NCI-H1930 (cell line): ENCODE data around the gene FSTL4.
"Not testable (repeated sequence)": the region's sequence is repeated elsewhere in the genome, so short reads cannot be mapped to it uniquely, and the experiment has no call there.

Source experiments
- DNase-seq, 2 experiments: peaks; one replicate each; lab custom pipeline; 2025; lab: John Stamatoyannopoulos, UW

The FSTL4 gene

DNA sequence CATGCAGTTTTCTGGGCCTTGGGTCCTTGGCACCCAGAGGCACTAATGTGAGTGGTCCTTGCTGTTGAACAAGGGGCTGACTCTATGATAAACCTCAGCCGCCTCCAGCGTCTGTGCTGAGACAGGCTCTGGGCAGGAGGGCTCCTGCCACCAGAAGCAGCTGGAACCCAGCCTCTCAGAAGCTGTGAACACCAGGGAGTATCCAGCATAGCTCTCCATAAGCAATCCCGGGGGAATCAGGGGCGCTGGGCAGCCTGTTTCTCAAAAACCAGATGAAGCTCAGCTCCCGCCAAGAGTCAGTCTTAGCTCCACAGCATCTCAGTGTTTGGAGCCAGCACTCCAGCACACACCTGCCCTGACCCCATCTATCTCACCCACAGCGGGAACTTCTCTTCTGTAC lies 390.3 kb downstream of the FSTL4 start:
- no peak for DNase-seq

DNA sequence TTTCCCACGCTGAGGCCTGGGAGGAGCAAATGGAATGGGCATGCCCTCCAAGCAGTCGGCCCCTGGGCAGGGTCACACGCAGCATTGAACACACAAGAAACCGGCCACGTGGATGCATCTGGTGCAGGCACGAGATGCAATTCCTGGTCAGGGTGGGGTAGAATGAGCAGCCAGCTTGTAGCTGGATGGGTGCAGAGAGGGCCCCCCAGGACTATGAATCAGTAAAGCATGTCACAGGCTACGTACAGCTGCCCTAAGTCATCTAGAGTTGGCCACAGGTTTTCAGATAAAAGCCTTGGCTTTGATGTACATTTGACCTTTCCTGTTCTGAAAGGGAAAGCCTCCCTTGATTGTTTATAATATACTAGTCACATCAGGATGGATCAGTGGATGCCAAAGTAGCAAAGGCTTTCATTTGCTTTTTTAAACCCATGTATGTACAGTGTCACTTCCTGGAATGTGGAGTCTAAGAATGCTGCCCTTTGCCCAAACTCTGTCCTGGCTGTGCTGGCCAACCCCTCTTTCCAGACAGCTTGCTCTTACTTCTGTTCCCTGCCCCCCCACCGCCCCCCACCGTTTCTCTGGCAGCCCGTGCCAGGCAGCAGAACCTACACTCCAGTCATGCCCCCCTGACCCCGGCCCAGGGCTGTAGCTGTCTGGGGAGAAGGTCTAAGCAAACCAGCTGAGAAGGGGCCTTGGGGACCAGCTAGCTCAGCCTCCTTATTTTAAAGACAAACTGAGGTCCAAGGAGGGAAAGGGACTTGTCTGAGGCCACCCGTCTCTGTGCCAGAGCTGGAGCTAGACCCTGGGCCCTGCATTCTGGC lies 391.3 kb downstream of the FSTL4 start:
- no peak for DNase-seq

DNA sequence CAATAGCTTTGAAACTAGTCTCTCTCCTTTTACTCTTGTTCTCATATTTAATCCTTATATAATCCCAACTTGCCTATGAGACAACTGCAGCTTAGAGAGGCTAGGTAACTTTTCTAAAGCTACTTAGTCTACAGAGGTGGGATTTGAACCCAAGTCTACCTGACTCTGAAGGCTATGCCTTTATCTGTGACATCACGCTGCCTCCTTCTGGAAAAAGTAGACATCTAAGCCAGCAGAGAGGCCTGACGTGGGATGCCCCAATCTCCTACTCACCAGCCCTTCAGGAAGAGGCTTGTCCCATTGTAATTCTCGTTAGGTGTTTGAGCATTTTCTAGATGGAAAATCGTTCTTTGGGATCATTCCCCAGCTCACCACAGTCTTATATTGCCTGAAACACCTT lies 393.0 kb downstream of the FSTL4 start:
- no peak for DNase-seq

DNA sequence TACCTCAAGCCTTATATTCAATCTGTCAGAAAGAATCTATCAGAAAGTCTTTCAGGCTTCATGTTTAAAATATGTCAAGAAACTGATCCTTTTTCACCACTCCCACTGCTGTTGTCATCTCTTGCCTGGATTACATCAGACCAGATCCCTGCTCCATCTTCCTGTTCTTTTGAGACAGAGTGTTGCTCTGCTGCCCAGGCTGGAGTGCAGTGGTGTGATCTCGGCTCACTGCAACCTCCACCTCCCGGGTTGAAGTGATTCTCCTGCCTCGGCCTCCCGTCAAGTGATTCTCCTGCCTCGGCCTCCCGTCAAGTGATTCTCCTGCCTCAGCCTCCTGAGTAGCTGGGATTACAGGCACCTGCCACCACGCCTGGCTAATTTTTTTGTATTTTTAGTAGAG lies 396.2 kb downstream of the FSTL4 start:
- DNase-seq, result not testable (repeated sequence)

DNA sequence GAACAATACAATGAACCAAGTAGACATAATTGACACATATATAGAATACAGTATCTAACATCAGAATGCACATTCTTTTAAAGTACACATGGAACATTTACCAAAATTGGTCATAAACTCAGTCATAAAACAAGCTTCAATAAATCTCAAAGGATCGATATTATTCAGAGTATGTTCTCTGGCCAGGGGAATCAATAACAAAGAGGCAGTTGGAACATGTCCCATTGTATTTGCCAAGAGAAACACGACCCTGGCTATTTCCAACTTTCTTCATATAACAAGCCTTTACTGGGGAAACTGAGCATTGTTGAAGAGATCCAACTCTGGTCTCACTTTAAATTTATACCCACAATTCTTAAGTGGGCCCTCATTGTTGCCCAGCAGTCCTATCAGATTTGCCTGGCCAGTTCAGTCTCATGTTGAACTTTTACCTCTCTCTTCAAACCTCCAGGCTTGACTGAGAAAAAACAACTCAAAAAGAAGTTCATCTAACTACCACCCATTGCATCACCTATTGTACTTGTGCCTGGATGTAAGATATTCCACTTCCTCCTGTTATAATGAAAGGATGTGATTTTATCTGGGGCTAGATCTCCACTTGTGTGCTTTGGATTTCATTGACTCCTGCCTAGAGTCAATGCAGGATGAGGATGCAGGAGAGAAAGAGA lies 398.1 kb downstream of the FSTL4 start:
- no peak for DNase-seq

DNA sequence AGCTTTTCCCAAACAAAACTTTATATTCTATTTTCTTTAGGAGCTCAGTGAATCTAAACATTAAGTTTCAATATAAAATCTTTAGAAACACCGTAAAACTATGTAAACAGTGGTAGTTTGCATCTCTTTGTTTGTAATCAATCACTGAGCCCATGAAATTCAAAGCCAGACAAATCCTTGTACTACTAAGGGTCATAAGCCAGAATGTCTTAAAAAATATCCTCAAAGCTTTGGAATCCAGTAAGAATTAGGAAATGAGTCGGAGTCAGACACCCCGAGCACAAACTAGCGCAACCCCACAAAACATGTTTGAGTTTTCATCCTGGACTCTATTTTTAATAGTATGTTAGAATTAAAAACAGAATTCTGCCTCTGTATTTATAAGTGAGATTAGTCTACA lies 406.7 kb downstream of the FSTL4 start:
- no peak for DNase-seq

DNA sequence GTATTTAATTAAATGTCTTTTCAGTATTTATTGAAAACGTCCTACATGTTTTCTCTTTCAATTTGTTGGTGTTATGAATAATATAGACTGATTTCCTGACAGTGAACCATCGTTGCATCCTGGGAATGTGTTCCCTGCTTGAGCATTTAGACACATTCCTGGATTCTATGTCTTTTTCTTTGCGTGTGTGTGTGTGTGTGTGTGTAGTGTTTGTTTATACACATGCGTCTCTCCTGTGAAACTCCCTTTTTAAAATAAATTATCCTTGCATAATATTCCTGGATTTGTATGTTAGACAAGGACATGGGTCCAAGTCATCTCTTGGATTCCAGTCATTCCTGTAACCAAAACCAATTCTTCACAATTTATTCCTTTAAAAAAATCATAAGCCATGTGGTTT lies 407.1 kb downstream of the FSTL4 start:
- DNase-seq, result no peak

DNA sequence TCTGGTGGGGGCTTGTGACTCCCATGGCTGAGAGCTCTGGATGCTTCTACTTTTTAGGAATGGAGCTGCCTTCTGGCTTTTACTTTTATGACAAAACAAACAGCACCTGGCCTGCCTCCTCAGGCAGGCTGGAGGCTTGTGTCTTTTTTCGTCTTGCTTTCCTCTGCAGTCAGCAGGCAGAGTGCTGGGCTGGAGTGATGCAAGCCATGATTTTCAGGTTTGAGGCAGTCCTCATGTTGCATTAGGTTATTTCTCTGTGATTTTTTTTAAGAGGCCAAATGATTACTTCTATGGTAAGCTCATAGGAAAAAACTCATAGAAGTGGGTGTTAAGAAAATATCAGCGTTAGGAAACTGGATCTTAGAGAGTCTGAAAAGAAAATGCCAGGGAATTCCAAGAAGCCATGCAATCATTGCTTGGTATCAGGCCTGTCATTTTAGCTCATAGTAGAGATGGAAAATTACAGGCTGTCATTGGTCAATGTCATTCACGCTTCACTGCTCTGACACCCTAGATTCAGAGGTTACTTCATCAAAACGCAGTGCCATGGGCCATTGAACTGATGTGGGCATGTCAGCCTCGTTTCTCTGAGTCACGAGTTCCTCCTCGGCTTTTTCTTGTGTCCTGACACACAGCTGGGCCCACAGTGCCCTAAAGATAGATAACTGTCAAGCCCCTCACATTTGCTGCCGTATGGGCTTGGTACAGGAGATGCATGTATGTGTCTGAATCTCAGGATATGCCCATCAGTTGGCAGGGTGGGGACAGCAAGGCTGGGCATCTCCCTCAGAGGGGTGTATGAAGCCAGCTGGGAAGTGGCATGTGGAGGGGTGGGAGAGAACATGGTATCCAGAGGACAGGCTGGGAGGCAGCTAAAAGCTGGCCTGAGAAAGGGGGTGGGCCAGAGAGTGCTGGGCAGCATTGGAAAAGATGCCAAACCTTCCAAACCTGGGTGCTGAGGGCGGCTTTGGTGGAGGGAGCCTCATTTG lies 408.7 kb downstream of the FSTL4 start:
- no peak for DNase-seq

DNA sequence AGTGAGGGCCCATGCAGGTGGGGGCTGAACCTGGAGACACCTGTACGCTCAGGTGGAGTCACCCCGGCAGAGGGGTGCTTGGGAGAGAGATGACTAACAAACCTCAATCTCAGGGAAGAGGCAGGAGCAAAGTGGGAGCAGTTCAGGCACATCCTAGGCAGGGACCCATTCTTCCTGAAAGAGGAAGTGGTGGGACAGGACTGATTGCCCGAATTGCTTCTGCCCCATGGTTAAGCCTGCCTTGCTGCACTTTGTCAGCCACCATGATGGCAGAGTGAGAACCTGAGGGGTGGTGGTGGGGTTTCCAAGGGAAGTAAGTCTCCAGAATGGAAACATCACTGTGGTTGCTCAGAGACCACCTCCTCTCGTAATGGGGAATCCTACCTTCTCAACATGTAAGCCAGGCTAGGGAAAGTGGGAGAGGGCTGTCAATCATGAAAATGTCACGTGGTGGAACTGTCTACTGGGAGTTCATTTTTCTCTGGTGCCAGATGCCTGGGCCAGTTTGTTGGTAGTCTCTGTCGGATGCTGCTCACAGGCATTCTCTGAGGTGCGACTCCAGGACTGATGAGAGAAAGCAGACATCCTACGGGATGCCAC lies 410.2 kb downstream of the FSTL4 start:
- DNase-seq, result no peak

DNA sequence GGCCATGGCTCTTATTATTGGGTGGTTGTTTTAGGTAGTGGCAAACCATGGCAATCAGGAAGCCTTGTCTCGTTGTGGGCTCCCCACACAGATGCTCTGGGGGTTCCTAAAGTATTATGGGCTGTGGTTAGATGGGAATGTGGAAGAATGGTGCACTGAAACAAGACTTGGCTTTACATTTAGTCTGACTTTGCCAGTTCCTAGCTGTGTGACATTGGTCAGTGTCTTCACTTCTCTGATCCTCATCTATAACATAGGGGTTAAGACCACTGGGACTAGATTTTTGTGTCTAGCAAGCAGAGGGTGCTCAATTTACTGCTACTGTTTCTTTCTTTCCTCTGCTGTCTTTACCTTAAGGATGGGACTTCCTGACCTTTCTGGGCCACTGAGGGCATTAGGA lies 411.0 kb downstream of the FSTL4 start:
- no peak for DNase-seq

DNA sequence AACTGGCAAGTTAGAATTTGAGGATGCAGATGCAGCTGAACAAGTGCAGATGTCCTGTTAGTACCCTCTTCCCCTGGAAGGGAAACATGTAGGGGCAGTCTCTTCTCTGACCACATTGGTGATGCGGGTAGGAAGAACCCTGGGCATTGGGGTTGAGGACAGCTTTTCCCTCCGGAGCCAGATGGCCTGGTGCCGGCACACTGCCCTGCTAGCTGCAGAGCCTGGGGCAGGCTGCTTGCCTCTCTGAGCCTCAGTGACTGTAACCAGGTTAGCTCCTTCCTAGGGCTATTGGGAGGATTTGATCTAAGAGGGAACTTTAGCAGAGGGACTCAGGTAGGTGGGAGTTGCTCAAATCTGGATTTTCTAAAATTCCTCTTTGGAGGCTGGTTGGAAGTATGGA lies 412.1 kb downstream of the FSTL4 start:
- no peak for DNase-seq

DNA sequence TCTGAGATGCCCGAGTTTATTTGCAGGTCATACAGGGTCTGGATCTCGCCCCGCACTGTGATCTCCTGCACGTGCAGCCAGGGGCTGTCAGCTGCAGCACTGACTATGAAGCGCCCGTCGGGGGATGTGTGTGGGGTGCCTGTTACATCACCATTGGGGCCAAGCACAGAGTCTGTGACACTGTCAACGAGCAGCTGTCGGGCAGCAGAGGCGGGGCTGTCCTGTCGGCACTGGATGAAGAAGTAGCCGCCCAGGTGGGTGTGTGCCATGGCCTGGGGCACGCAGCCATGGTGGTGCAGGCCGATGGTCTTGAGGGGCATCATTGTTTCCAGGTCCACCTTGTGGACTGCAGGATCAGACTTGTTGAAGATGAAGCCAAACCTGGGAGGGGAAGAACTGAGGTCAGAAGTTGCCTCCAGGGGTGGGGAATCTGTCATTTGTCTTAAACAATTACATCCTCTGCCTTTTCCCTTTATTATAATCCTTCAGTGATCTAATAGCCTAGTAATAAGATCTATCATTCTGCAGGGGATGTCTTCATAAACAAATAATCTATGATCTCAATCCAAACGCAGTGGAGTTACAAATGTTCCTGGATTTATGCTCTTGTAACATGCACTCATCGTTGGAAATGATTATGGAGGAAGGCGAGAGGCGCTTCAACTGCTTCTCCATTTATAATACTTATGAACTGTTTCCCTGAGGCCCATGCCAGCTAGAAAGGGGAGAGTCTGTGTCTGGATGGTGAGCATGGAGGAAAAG lies 412.7 kb downstream of the FSTL4 start:
- DNase-seq, result no peak

DNA sequence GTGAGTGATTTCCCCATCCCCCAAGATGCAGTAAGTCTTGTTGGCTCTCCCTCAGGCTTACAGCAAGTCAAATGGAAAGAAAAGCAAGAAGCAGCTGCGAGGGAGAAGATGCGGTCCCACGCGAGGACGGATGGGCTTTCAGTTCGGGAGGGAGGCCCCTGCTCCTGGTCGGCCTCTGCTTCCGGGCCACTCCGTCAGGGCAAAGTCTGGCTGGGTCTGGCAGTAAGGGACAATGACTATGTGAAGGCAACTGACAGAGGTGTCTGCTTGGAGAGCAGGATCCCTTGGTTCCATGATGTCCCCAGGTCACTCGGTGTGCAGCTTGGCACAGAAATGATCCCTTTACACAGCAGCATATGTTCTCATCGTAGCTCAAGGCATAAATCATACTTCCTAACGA lies 413.8 kb downstream of the FSTL4 start:
- DNase-seq, result no peak

DNA sequence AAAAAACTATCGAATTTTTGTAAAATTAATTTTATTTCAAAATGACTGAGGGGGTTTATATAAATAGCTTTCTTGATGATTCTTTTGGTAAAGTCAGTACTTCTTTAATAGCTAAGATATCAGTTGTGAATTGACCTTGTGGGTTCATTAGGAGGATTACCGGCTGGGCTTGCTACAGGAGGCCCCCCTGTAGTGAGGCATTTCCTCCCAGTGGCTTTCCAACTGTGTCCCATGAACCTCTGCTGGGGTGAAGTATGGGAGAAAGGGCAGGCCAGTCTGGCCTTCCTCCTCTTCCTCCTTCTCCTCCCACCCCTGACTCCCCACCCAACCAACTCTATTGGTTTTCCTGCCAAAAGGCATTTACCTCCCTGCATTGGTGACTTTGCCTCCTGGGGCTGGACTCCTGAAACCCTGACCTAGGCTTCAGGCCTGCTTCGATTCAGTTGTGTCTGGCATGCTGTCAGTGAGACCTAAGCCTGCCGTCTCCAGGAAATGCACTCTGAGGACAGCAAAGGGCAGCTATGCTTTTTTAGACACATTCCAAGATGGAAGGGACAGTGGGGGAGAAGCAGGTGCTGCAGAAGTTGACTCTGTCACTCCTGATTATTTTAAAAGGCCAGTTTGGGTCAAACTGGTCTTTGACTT lies 415.8 kb downstream of the FSTL4 start:
- no peak for DNase-seq

DNA sequence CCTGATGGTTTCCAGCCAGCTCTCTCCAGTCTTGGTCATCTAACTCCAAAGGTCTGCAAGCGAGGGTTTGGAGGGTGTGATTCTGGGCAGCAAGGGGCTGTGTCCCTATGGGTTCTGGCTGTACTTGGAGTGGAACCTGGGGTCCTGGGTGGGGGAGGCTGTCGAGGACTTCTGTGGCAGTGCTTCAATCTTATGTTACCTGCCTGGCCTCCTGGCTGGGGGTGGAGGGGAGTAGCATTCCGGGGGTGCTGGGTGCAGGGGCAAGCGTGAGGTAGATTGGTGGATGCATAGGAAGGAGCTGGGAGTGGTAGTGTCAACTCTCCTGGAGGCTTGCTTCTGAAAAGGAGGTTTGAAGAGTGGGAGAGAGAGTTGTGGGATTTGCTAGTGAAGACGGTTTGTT lies 417.1 kb downstream of the FSTL4 start:
- DNase-seq, result no peak

DNA sequence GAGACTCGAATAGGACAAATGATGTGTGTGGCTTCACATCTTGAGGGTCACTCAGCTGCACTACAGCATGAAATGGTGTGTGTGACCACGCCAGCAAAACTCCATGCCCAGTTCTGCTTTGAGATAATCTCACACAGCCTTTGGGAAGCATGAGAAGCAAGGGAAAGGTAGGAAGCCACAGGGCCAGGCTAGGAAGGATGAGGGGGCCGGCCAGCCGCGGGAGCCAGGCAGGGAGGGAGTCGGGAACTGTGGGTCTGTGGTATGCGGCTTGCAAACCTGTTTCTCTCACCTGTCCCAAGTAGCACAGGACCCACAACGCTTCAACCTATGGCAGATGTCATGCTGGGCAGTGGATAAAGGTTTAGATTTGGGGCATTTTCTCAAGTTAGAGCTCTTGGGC lies 418.5 kb downstream of the FSTL4 start:
- DNase-seq, result no peak

DNA sequence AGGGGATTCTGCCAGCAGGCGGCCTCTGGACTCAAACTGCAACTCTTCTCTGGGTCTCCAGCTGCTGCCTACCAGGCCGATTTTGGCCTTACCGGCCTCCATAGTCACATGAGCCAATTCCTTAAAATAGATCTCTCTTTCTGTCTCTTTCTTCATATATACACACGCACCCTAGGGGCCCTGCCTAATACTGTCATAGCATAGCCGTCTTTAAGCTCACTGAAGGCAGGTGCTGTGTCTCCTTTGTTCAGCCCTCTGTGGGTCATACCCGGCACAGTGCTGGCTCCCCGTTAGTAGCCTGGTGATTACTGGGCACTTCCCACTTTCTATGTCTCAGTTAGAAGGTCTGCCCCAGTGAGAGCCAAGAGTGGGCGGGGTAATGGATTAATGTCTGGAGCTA lies 419.6 kb downstream of the FSTL4 start:
- no peak for DNase-seq

DNA sequence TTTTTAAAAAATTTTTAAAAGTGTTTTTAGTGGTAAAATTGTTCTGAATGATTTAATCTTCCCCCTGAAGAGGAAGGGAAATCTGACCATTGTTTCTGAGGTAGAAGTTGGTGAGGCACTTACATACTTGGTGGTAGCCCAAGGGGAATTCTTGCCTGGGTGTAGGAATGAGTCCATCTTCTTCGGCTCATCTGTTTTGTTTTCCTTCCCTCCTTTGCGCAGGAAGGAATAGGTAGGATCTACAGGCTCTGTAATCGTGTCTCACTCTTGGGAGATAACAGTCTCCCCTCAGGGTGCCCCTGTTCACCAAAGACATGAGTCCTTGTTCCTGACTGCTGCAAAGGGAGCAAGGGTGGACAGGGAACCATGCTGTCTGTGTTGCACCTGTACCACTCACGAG lies 422.5 kb downstream of the FSTL4 start:
- DNase-seq, result no peak

DNA sequence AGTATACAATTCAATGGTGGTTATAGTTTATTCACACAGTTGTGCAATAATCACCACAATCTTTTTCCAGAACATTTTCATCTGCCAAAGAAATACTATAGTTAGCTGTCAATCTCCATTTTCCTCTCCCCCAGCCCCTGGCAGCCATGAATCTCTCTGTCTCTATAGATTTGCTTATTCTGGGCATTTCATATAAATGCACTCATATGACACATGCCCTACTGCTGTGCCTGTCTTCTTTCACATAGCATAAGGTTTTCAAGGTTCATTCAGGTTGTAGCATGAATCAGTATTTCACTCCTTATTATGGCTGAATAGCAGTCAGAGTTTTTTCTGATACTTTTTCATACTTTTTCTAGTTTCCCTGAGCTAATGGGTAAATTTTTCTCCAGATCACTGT lies 432.9 kb downstream of the FSTL4 start:
- no peak for DNase-seq

DNA sequence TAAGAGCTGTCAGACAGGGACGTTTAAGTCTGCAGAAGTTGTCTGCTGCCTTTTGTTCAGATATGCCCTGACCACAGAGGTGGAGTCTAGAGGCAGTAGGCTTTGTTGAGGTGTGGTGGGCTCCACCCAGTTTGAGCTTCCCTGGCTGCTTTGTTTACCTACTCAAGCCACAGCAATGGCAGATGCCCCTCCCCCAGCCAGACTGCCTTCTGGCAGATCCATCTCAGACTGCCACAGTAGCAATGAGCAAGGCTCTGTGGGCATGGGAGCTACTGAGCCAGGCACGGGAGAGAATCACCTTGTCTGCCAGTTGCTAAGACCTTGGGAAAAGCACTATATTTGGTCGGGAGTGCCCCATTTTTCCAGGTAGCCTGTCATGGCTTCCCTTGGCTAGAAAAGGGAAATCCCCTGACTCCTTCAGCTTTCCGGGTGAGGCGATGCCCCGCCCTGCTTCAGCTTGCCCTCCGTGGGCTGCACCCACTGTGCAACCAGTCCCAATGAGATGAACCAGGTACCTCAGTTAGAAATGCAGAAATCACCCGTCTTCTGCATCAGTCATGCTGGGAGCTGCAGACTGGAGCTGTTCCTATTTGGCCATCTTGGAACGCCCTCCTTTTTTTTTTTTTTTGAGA lies 441.5 kb downstream of the FSTL4 start:
- not testable (repeated sequence) for DNase-seq
